ENCODE data around the gene CD93.

The CD93 gene

DNA sequence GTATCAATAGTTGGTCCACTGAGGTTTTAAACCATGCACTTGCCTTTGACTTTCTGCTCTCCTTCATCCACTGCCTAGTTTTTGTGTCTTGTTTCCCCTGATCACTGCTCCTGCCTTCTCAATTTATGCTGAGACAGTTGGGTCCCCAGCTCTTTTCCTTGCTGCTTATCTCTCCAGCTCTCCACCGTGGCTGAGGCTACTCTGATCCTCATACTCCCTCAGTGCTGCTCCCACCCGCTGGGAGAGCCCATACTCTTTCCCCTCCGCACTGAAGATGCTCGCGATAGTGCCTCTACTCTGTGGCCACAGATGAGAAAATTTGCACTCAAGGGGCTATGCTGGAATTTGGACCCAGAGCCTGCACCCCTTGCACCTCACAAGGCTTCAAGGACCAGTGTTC lies 33.2 kb downstream of the CD93 start:
- no peak for DNase-seq

DNA sequence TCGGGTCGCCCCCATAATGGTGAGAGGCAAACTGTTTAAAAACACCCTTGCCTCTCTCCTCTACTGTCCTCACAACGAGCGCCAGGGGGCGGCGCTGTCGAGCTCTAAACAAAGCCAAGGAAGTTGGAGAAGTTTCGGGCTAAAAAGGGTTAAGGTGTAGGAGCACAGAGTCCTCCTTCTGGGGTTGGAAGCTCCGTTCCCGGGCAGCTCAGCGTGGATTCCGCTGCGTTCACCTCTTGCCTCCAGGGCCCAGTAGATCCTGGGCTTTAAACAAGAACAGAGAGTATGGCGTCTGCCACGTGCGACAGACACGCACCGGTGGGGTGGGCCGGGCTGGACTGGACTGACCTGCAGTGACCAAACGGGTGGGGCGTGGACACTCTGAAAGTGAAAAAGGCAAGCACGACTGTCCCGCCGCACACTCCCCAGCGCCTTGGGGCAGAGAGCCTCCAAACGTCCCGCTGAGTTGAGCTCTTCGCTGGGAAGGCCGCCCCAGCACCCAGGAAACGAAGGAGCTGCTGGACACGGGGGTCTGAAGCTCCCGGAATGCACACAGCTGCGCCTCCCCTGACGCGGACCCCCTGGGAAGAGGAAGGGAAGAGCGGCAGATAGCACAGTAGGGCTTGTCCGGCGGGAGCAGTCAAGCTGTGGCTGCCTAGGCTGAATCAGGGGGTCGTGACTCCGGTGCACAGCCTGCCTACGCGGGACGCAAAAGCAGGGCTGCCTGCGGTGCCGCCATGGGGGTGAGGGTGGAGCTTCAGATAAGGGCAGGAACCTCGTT lies 35.1 kb downstream of the CD93 start:
- peak; percentile 43 for DNase-seq

GRCh38 chr20:23050076-23050838 lies 35.9 kb downstream of the CD93 start:
- no peak for DNase-seq

- DNase-seq: no peak
Observed at GRCh38 chr20:23049201-23050075, 36.7 kb downstream of the CD93 start, which contains the start of gene THBD. Gene THBD, minus strand, starts transcription at chr20:23049672. Its CDS starts 168 bp downstream, at chr20:23049504.

DNA sequence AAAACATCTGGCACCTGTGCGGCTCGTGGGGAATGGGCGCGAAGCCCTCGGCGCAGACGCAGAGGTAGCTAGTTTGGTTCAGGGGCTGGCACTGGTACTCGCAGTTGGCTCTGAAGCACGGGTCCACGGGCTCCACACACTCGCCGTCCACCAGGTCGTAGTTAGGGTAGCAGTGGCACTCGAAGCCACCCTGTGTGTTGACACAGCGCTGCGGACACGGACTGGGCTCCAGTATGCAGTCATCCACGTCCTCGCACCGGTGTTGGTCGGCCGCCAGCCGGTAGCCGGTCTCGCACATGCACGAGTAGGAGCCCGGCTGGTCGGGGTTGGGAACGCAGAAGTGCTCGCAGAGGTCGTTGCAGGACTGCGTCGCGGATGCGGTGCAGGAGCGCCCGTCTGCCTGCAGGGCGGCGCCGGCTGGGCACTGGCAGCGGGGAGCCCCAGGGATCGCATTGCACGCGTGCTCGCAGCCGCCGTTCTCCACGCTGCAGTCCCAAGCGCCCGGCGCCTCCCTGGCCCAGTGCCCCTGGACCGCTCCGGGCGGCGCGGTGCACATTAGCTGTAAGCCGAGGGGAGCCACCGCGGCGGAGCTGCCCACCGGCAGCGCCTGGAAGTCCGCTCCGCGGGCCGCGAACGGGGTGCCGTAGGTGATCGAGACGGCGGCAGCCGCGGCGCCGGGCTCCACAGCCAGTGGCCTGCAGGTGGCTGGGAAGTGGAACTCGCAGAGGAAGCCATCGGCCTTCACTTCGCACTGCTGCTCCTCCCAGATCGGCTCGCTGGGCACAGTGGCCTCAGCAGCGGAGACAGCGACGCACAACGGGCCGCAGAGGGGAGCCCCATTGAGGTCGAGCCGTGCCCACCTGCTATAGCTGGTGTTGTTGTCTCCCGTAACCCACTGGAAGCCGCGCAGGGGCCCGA lies 37.6 kb downstream of the CD93 start:
- peak; percentile 29 for DNase-seq

- DNase-seq: no peak
Observed at GRCh38 chr20:23047738-23048214, 38.3 kb downstream of the CD93 start.

GRCh38 chr20:23047001-23047737 lies 39.0 kb downstream of the CD93 start:
- no peak for DNase-seq

DNA sequence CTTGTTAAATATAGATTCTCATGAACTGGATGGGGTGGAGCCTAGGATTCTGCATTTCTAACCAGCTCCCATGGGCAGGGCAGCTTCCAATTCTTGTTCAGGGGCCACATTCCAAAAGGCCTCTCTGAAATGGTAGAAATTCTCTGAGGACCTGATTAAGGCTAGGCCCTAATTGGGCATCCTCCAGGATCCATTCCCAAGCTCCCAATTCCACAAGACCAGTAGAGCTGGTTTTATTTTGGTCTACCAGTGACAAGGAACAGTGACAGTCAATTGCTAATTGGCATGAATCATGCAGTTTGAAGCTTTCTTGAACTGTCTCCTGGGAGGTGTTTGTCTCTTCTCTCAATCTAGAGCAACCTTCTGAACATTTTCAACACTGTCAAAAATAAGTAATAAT lies 39.7 kb downstream of the CD93 start:
- DNase-seq: no peak

DNA sequence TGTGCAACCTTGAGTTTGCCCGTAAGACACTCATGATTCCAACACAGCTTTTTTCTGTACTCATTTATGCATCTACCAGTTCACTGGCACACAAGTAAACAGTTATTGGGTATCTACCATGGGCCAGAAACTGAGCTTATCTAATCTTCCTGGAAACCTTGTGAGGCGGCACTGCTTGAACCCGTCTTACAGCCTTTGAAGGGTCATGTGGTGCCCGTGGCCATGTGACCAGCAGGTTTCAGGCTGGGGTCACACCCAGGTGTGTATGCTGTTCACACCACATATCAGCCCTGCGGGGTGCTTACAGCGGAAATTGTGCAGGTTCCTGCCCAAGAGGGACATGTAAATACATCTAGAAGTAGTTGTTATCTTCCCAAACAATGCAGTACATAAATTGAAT lies 42.7 kb downstream of the CD93 start:
- no peak for DNase-seq

- DNase-seq: no peak
Observed at GRCh38 chr20:23042270-23042669, 43.9 kb downstream of the CD93 start.

DNA sequence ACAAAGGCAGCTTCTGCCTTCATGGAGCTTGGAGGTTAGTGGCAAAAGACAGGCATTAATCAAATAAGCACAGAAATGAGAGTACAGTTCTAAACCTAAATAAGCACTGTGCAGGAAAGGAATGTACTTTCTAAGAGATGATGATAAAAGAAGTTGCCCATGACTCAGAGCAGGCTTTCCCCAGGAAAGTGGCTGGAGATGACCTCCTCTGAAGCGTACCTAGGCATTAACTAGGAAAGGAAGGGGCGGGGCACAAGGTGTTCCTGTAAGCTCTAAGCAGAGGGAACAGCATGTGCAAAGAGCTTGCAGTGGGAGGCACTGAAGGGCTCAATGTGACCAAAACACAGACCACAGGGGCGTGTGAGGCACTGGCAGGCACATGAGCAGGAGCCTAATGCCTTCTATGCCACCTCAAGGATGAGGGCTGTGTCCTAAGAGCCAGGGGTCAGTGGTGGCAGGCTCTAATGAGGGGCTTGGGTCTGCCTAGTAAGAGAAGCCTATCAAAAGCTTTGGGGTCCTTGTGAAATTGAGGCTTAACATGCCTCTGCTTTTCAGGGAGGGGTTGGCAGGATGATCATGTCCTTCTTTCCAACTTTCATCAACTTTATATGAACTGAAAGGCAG lies 46.1 kb downstream of the CD93 start:
- DNase-seq: no peak

DNA sequence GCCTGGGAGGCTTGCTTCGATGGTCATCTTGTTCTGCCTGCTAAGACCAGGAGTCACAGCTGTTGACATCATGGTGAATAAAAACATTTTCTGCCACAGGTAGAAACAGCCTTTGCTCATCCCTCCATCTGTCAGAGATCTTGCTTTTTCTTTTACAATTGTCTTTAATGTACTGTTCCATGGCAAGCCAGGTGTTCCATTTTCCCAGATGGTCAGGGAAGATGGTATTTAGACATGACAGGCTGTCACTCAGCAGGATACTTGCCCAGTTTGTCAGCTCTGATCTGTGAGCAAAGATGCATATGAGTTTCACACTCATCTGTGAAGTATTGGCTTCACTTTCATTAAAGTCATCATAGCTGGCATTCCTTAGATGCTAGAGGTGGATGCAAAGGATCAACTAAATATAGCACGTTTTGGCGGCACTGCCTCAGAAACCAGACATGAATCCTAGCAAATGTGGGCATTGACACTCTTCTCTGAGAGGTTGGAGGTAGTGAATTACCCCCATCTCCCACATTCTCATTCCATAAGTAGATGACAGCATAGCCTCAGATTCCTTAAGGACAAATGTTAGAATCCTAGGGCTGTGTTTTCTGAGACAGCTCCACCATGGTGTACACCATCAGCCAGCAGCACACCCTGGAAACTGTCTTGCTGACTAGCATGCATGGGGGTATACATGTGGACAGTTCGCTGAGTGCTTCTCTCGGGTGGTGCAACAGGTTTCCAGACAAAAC lies 46.8 kb downstream of the CD93 start:
- DNase-seq: no peak

DNA sequence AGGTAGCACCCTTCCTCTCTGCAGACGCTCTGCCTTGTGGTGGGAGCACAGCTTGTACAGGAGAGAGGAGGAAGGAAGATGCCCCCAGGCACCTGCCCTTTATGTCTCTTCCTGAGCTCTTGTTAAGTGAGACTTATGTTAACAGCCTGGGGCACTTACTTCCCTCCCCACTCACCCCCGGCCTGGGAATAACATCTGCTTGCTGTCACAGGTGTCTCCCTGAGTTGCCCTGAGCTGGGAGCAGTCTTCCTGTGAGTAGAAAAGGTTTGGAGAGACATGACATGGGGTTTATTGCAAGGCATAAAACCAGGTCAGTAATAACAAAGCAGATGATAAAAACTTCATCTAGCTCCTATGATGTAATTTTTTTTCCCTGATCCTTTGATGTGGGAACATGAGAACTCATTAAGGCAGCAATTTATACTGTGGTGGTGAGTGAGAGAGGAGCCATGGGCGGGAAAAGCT lies 49.1 kb downstream of the CD93 start:
- no peak for DNase-seq

GRCh38 chr20:23036371-23036770 lies 49.8 kb downstream of the CD93 start:
- no peak for DNase-seq

DNA sequence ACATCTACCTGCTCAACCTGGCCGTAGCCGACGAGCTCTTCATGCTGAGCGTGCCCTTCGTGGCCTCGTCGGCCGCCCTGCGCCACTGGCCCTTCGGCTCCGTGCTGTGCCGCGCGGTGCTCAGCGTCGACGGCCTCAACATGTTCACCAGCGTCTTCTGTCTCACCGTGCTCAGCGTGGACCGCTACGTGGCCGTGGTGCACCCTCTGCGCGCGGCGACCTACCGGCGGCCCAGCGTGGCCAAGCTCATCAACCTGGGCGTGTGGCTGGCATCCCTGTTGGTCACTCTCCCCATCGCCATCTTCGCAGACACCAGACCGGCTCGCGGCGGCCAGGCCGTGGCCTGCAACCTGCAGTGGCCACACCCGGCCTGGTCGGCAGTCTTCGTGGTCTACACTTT lies 50.4 kb downstream of the CD93 start:
- DNase-seq: no peak

DNA sequence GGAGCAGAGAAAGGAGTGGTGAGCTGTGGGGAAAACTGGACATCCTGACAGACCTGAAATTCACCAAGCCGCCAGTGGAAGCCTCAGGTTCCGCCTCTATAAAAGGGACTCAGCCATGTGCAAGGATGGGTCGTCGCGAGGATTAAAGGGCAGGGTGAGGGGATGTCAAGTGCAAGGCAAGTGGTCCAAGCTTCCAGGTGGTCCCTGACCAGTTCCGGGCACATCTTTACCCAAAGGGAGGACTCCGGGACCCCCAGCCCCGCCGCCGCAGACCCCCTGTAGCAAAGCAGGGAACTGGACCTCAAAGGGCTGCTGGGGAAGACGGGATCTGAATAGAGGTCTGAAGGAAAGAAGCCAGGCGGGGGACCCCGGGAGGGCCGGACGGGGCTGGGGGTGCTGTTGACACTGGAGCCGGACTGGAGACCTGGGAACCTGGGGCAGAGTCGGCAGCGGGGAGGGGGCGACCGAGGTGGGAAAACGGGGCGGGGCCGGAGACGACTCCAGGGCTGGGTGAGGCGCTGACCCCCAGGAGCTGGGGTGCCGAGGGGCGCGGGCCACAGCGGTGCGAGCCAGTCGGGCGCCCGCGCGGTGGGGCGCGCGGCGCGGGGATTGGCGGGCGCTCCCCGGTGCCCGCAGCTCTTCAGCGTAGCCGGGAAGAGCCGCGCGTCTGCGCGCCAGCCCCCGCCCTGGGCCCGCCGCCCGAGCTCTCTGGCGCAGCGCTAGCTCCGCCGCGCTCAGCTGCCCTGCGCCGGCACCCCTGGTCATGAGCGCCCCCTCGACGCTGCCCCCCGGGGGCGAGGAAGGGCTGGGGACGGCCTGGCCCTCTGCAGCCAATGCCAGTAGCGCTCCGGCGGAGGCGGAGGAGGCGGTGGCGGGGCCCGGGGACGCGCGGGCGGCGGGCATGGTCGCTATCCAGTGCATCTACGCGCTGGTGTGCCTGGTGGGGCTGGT lies 51.1 kb downstream of the CD93 start, which contains the start of gene SSTR4:
SSTR4 (plus strand) TSS at position 592 of the 951 bp plus-strand sequence; CDS start at position 764, 172 bp downstream.
- no peak for DNase-seq

GRCh38 chr20:23033918-23034317 lies 52.2 kb downstream of the CD93 start:
- DNase-seq: no peak

GRCh38 chr20:23032750-23033078 lies 53.4 kb downstream of the CD93 start:
- no peak for DNase-seq

Measured in stimulated activated CD4-positive, alpha-beta T cell treated with anti-CD3 and anti-CD28 coated beads, Interleukin-1b, Interleukin-23, amount 100 ng/mL, for 48 hours (primary cell).